Karpas-422 (cell line): ENCODE results near the gene GP1BB. TPM values are rescaled to one million over a fixed set of nuclear protein-coding genes. Genes with fewer than 3 reads are reported as not detected.

ENCODE experiments used
- DNase-seq: peaks from one replicate; pipeline ENCODE4 v3.0.0-alpha.2; 2015
- H2AFZ ChIP-seq: fragments of 200-600 bp; sonication (generic); 2 replicates; pipeline ENCODE4 v1.6.1; 2014; ENCODE audit warnings: antibody characterized with exemption, low read length, mixed read lengths
- H3K27ac ChIP-seq: fragments of 200-600 bp; sonication (generic); 2 replicates; pipeline ENCODE4 v1.5.1; 2014; ENCODE audit warnings: mild to moderate bottlenecking, low read length, moderate library complexity
- H3K27me3 ChIP-seq: fragments of 200-600 bp; sonication (generic); 2 replicates; pipeline ENCODE4 v1.6.1; 2014; ENCODE audit warnings: low read length, mixed read lengths
- H3K36me3 ChIP-seq: fragments of 200-600 bp; sonication (generic); 2 replicates; pipeline ENCODE4 v1.6.1; 2014; ENCODE audit warnings: low read length, mixed read lengths; ENCODE audit not compliant: insufficient read depth
- H3K4me1 ChIP-seq: fragments of 200-600 bp; sonication (generic); 2 replicates; pipeline ENCODE4 v1.6.1; 2014; ENCODE audit warnings: mild to moderate bottlenecking, low read length, mixed read lengths
- H3K4me2 ChIP-seq: fragments of 200-600 bp; sonication (generic); 2 replicates; pipeline ENCODE4 v1.6.1; 2014; ENCODE audit warnings: low read length, low read depth, mild to moderate bottlenecking; ENCODE audit not compliant: poor library complexity, severe bottlenecking
- H3K4me3 ChIP-seq: fragments of 200-600 bp; sonication (generic); 2 replicates; pipeline ENCODE4 v1.5.1; 2014; ENCODE audit warnings: mild to moderate bottlenecking, antibody characterized with exemption, low read length, mixed read lengths
- H3K79me2 ChIP-seq: fragments of 200-600 bp; sonication (generic); 2 replicates; pipeline ENCODE4 v1.6.1; 2014; ENCODE audit warnings: mild to moderate bottlenecking, low read length, mixed read lengths
- H3K9ac ChIP-seq: fragments of 200-600 bp; sonication (generic); 2 replicates; pipeline ENCODE4 v1.6.0; 2014; ENCODE audit warnings: low read length
- H3K9me2 ChIP-seq: fragments of 200-600 bp; sonication (generic), shearing (Covaris generic); replicated peaks from 2 replicates; pipeline ENCODE4 v1.6.0; 2014; ENCODE audit warnings: mild to moderate bottlenecking, low read length, moderate library complexity; ENCODE audit not compliant: insufficient read depth
- H3K9me3 ChIP-seq: fragments of 300-700, 200-600 bp; sonication (generic); 2 replicates; pipeline ENCODE4 v1.6.1; 2014; ENCODE audit warnings: low read length, mixed read lengths
- H4K20me1 ChIP-seq: fragments of 200-600 bp; sonication (generic); 2 replicates; pipeline ENCODE4 v1.6.1; 2014; ENCODE audit warnings: mild to moderate bottlenecking, antibody characterized with exemption, low read length, low read depth; ENCODE audit not compliant: insufficient read depth
- total RNA-seq: library from RNA; depleted of rRNA; stranded (reverse); fragments of >200 nt; shearing (Covaris generic); gene quantifications from 2 replicates; pipeline ENCODE4 v1.2.3, GENCODE V29; 2014; ENCODE audit warnings: low replicate concordance

Gene GP1BB
- total RNA-seq, 1 experiment from 2014 or later: not detected

DNA sequence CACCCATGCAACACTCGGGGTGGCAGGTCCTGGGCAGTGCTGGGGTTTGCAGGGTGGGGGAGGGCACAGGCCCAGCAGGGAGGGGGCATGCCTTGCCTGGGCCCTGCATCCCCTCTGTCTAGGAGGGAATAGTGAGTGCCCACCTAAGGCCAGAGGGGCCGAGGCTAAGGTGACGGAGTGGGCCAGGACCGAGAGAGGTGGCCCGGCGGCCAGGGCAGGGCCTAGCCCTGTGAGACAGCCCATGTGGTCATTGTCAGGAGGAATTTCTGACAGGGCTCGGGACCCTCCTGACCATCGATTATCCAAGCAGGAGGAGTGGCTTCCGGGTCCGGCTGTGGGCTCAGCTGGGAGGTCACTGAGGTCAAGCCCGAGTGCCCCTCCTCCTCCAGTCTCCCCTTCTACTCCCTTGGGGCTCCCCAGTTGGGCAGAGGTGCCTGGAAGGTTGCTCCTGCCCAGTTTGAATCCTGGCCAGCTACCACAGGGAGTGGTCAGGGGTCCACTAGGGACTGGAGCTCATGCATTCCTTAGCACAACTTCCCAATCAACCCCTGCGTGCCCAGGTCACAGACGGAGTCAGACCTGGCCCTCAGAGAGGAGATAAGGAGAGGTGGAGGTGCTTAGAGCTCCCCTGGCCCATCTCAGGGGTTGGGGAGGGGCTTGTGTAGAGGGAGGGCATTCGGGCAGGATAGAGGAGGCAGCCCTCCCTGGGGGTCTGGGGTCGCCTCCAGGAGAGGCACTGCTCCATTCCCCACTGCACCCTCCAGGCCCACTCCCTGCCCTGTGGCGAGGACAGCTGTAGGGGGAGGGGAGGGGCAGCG, 14.7 kb downstream of the GP1BB start:
- H4K20me1 ChIP-seq: no peaks in the 10 kb centered on the region
- H3K9me3 ChIP-seq: no peaks in the 10 kb centered on the region
- no peaks in the 10 kb centered on the region for H3K27me3 ChIP-seq
- no peak overlapping the region for H3K9ac ChIP-seq
- no peak for DNase-seq
- H3K4me2 ChIP-seq: no peak overlapping the region
- H3K4me3 ChIP-seq: no peak overlapping the region
- no peaks in the 10 kb centered on the region for H3K79me2 ChIP-seq
- no peaks in the 10 kb centered on the region for H3K4me1 ChIP-seq
- no peaks in the 10 kb centered on the region for H3K9me2 ChIP-seq
- no peaks in the 10 kb centered on the region for H3K36me3 ChIP-seq
- H2AFZ ChIP-seq: no peak overlapping the region
- H3K27ac ChIP-seq: no peak overlapping the region

DNA sequence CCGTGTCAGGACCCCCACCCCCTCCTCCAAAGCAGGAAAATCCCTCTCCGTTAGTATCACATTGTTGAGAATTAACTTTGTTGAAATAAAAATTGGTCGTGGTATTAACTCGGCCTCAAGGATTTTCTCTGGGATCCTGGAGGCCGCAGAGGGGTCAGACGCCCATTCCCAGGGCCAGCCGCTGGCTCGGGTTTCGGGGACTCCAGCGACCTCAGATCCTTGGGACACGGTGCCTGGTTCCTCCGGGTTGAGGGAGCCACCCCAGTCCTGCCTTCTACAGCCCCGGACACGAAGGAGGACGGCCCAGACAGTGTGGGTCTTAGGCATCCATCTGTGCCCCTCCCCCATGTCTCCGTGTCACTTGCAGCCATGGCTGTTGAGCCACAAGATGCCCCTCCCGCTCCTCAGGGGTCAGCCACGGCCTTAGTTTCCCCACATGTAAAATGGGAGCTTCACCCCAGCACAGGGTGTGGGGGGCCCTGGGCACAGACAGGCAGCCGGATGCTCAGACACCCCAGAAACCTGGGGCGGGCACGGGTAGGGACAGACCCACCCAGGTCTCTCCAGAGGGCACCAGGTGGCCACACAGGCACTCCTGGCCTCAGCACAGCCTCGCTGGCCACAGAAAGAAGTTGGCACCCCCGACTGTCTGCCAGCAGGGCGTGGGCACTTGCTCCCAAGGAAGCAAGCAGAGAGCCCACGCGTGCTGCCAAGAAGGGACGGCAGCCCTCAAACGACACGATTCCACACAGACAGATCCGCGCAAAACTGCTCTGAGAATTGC, 15.5 kb downstream of the GP1BB start:
- Histone ChIP-seq H3K4me3 (no peak overlapping the region), H3K27me3 (no peaks in the 10 kb centered on the region), H3K4me1 (no peaks in the 10 kb centered on the region), H3K79me2 (no peaks in the 10 kb centered on the region), H3K27ac (no peak overlapping the region), H3K4me2 (no peak overlapping the region), H2AFZ (no peak overlapping the region), H3K9me2 (no peaks in the 10 kb centered on the region), H4K20me1 (no peaks in the 10 kb centered on the region), H3K9ac (no peak overlapping the region), H3K36me3 (no peaks in the 10 kb centered on the region), H3K9me3 (no peaks in the 10 kb centered on the region)
- no peak for DNase-seq

DNA sequence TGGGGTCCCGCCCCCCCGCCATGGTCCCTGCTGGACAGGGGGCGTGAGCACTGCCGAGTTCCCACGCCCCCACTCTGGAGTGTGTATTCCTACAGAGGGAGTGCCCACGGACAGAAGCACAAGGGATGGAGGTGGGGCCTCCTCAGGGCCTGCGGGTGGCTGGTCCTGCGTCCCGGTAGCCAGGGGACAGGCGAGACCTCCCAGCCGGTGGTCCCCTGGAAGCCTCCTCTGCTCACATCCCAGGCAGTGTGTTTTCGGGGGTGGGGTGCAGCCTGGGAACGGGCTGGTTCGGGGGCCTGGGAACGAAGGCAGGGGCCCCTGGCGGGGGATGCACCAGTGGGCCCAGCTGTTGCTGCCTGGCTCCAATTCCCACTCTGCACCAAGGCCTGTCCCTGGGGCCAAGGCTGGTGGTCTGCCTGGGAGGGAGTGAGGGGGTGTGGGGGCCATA, 16.1 kb downstream of the GP1BB start:
- Histone ChIP-seq H3K79me2 (no peaks in the 10 kb centered on the region), H3K4me1 (no peaks in the 10 kb centered on the region), H3K36me3 (no peaks in the 10 kb centered on the region), H3K27ac (no peak overlapping the region), H4K20me1 (no peaks in the 10 kb centered on the region), H3K4me2 (no peak overlapping the region), H3K9ac (no peak overlapping the region), H3K9me2 (no peaks in the 10 kb centered on the region), H3K9me3 (no peaks in the 10 kb centered on the region), H3K4me3 (no peak overlapping the region), H3K27me3 (no peaks in the 10 kb centered on the region), H2AFZ (no peak overlapping the region)
- DNase-seq: no peak

DNA sequence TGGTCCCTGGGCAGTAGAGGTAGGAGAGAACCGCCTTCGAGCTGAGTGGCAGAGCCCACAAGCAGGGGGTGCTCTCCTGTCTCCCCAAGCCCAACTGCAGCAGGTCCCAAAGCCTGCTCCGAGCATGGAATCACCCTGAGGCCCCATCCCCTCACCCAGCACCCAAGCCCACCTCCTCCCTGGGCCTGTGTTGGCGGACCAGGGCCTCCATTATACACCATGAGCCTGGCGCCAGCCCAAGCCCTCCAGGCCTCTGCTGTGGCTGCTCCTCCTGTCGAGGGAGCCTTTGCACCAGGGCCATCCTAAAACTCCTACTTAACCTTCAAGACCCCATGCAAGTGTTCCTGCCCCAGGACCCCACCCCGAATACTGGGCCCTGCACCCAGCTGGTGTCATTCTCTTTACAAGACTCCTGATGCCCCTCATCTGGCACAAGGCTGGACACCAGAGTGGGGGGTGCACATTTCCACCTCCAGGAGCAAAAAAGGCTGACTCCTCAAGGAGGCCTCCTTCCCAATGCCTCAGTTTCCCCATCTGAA, 16.6 kb downstream of the GP1BB start:
- no peaks in the 10 kb centered on the region for H3K9me2 ChIP-seq
- H3K4me1 ChIP-seq: no peaks in the 10 kb centered on the region
- no peak overlapping the region for H3K4me3 ChIP-seq
- no peaks in the 10 kb centered on the region for H3K27me3 ChIP-seq
- H3K27ac ChIP-seq: no peak overlapping the region
- H3K36me3 ChIP-seq: no peaks in the 10 kb centered on the region
- no peak for DNase-seq
- no peak overlapping the region for H3K9ac ChIP-seq
- no peaks in the 10 kb centered on the region for H3K9me3 ChIP-seq
- H2AFZ ChIP-seq: no peak overlapping the region
- no peak overlapping the region for H3K4me2 ChIP-seq
- H4K20me1 ChIP-seq: no peaks in the 10 kb centered on the region
- no peaks in the 10 kb centered on the region for H3K79me2 ChIP-seq

DNA sequence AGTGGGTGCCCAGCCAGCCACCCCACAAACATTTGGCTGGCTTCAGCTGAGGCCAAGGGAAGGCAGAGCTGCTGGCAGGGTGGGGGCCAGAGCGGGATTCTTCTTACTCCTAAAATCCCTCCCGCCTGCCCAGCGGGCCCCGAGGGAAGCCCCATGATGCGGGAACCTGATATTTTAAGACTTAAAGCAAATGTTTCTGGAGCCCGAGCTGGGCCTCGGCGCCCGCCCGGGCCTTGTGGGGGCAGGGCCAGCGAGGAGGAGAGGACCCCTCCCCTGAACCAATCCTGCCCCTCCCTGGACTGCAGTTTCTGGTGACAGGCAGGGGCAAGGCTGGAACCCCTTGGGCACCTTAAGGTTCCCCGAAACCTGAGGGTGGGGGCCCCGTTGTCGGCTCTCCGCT, 17.2 kb downstream of the GP1BB start:
- Histone ChIP-seq H4K20me1 (no peaks in the 10 kb centered on the region), H3K27me3 (no peaks in the 10 kb centered on the region), H3K9me3 (no peaks in the 10 kb centered on the region), H3K36me3 (no peaks in the 10 kb centered on the region), H3K9me2 (no peaks in the 10 kb centered on the region), H3K4me2 (no peak overlapping the region), H3K79me2 (no peaks in the 10 kb centered on the region), H3K27ac (no peak overlapping the region), H3K4me1 (no peaks in the 10 kb centered on the region), H3K9ac (no peak overlapping the region), H3K4me3 (no peak overlapping the region), H2AFZ (no peak overlapping the region)
- DNase-seq: no peak

DNA sequence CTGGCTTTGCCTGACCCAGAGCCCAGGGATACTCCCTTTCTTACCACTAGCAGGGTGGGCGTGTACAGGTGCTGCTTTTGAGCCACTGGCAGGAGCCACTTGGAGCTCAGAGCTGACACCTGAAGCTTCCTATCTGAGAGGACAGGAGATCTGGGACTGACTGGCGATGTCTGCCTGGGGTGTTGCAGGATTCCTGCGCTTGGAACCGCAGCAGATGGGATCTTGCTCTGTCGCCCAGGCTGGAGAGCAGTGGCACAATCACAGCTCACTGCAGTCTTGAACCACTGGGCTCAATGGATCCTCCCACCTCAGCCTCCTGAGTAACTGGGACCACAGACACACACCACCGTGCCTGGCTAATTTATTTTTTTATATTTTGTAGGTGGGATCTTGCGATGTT, 17.7 kb downstream of the GP1BB start:
- H3K4me2 ChIP-seq: no peak overlapping the region
- no peak overlapping the region for H3K27ac ChIP-seq
- H3K9me2 ChIP-seq: no peaks in the 10 kb centered on the region
- H3K9ac ChIP-seq: no peak overlapping the region
- no peaks in the 10 kb centered on the region for H3K36me3 ChIP-seq
- H3K27me3 ChIP-seq: no peaks in the 10 kb centered on the region
- H3K9me3 ChIP-seq: no peaks in the 10 kb centered on the region
- no peaks in the 10 kb centered on the region for H3K4me1 ChIP-seq
- no peak overlapping the region for H2AFZ ChIP-seq
- H3K79me2 ChIP-seq: no peaks in the 10 kb centered on the region
- no peak for DNase-seq
- no peak overlapping the region for H3K4me3 ChIP-seq
- no peaks in the 10 kb centered on the region for H4K20me1 ChIP-seq

DNA sequence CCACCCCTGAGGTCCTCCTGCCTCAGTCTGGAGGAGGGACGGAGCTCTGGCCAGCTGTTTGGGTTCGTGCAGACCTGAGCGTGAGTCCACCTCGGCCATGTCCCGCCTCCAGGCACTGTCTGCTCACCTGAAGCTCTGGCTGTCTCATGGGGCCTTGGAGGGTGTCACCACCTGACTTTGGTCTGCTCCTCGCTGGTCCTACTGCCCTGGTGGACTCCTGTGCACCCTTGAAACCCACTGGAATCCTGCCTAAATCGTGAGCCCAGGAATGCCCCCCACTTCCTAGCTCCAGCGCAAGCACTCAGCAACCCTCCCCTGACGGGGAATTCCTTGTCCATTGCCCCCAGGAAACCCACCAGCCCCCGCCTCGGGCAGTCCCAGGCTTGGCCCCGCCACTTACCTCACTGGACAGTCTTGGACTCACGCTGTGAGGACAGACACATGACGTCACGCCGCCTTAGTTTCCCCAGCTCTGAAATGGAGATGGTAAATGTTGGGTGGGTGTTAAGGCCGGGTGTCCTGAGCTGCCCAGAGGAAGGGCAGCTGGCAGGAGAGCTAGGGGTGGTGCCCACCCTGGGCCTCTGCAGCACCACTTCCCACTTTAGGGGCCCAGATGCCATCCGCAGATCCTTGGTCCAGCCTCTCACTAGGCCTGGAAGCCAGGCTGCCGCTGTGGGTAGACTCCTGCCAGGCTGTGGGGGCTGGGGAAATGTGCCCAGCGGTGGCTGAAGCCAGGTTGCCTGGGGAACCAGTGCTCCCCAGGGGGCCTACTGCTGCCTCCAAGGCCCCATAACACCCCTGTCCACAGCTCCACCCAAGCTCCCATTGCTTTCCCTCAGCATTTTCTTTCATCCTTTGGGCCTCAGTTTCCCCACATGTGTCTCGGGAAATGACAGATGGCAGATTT, 19.1 kb downstream of the GP1BB start:
- no peaks in the 10 kb centered on the region for H4K20me1 ChIP-seq
- H3K27me3 ChIP-seq: no peaks in the 10 kb centered on the region
- no peak for DNase-seq
- no peaks in the 10 kb centered on the region for H3K79me2 ChIP-seq
- H3K4me1 ChIP-seq: no peaks in the 10 kb centered on the region
- H3K27ac ChIP-seq: no peak overlapping the region
- H3K4me3 ChIP-seq: no peak overlapping the region
- no peaks in the 10 kb centered on the region for H3K9me3 ChIP-seq
- H3K4me2 ChIP-seq: no peak overlapping the region
- no peak overlapping the region for H3K9ac ChIP-seq
- no peaks in the 10 kb centered on the region for H3K36me3 ChIP-seq
- H2AFZ ChIP-seq: no peak overlapping the region
- H3K9me2 ChIP-seq: no peaks in the 10 kb centered on the region
